HG02852 (cell line): ENCODE data around the gene CHST7.
A peak's percentile ranks its signal among the peaks of the same experiment; 100 is the strongest.

Experiments
- ATAC-seq: cut with Tn5 transposase; IDR thresholded peaks from one replicate; pipeline ENCODE4 v1.9.1; 2021; ENCODE audit warnings: mild to moderate bottlenecking, moderate library complexity; ENCODE audit not compliant: unreplicated experiment

Gene CHST7

GRCh38 chrX:46601283-46601682 is 27.7 kb downstream of the CHST7 start:
- no peak for ATAC-seq

- no peak for ATAC-seq
These were observed 29.0 kb downstream of the CHST7 start for GRCh38 chrX:46602468-46603102.

- no peak for ATAC-seq
These were observed 34.4 kb downstream of the CHST7 start for GRCh38 chrX:46607916-46608315.

GRCh38 chrX:46610070-46610658 is 36.6 kb downstream of the CHST7 start:
- no peak for ATAC-seq

GRCh38 chrX:46611658-46612362 is 38.2 kb downstream of the CHST7 start:
- ATAC-seq = no peak

GRCh38 chrX:46617906-46618305 is 44.3 kb downstream of the CHST7 start:
- no peak for ATAC-seq

- ATAC-seq = no peak
These were observed 45.4 kb downstream of the CHST7 start for GRCh38 chrX:46618947-46619346.

GRCh38 chrX:46620505-46620904 is 46.9 kb downstream of the CHST7 start:
- no peak for ATAC-seq

- ATAC-seq = no peak
These were observed 48.0 kb downstream of the CHST7 start for GRCh38 chrX:46621572-46621971.

GRCh38 chrX:46624090-46624786 is 50.7 kb downstream of the CHST7 start:
- ATAC-seq = no peak

GRCh38 chrX:46626566-46626965 is 53.0 kb downstream of the CHST7 start:
- ATAC-seq = no peak

GRCh38 chrX:46627062-46627461 is 53.5 kb downstream of the CHST7 start:
- no peak for ATAC-seq

GRCh38 chrX:46627711-46628419 is 54.3 kb downstream of the CHST7 start:
- ATAC-seq = peak; percentile 2

- peak; percentile 93 for ATAC-seq
These were observed 55.2 kb downstream of the CHST7 start for GRCh38 chrX:46628460-46629371.

GRCh38 chrX:46630141-46630540 is 56.6 kb downstream of the CHST7 start:
- ATAC-seq = no peak

GRCh38 chrX:46634577-46634976 is 61.0 kb downstream of the CHST7 start:
- peak; percentile 57 for ATAC-seq

- no peak for ATAC-seq
These were observed 61.6 kb downstream of the CHST7 start for GRCh38 chrX:46635186-46635585.

- no peak for ATAC-seq
These were observed 62.7 kb downstream of the CHST7 start for GRCh38 chrX:46636223-46636622.

- peak; percentile 52 for ATAC-seq
These were observed 64.4 kb downstream of the CHST7 start for GRCh38 chrX:46637938-46638337.

- no peak for ATAC-seq
These were observed 68.6 kb downstream of the CHST7 start for GRCh38 chrX:46642145-46642544.
